ENCODE data around the gene HOXC6. TPM values are rescaled to one million over a fixed set of nuclear protein-coding genes. Genes with fewer than 3 reads are reported as not detected.

Gene HOXC6
- total RNA-seq, 2 experiments from 2014 or later, result not detected

GRCh38 chr12:53992377-53992889 is 35.8 kb upstream of the HOXC6 start:
- Mint-ChIP-seq H3K27me3 (ENCODE audit: low read depth) (peaks cover 92% of the 10 kb centered on the region), H3K9me3 (ENCODE audit: insufficient read depth) (no peaks in the 10 kb centered on the region), H3K36me3 (ENCODE audit: low read depth) (peaks cover 5% of the 10 kb centered on the region), H3K4me3 (no peak overlapping the region), H3K27ac (no peak overlapping the region), H3K4me1 (ENCODE audit: low read depth) (peaks cover 40% of the 10 kb centered on the region)
- ChIA-PET CTCF (interaction anchor here (0.8 to 2.4 kb wide), 6 partner anchors 12 to 224 kb away, joined by 3 to 8 read pairs (median 4); no protein-coding TSS in a partner anchor), POLR2A (interaction anchor here (0.6 kb wide), 1 partner anchor 291 kb away, joined by 3 read pairs; no protein-coding TSS in a partner anchor)
- no peak for DNase-seq
- ATAC-seq, result no peak

GRCh38 chr12:53993162-53994008 is 34.9 kb upstream of the HOXC6 start:
- peak overlapping the region; percentile 28 for H3K4me3 Mint-ChIP-seq
- H3K36me3 Mint-ChIP-seq (ENCODE audit: low read depth), result peaks cover 5% of the 10 kb centered on the region
- CTCF ChIA-PET, result interaction anchor here (0.8 to 0.9 kb wide), 2 partner anchors 198 to 208 kb away, joined by 3 to 4 read pairs; no protein-coding TSS in a partner anchor
- DNase-seq (no peak), ATAC-seq (no peak)
- no peaks in the 10 kb centered on the region for H3K9me3 Mint-ChIP-seq (ENCODE audit: insufficient read depth)
- peaks cover 40% of the 10 kb centered on the region for H3K4me1 Mint-ChIP-seq (ENCODE audit: low read depth)
- POLR2A ChIA-PET, result no interaction called here
- H3K27me3 Mint-ChIP-seq (ENCODE audit: low read depth), result peaks cover 92% of the 10 kb centered on the region
- H3K27ac Mint-ChIP-seq, result no peak overlapping the region

- Mint-ChIP-seq H3K27ac (no peak overlapping the region), H3K9me3 (ENCODE audit: insufficient read depth) (no peaks in the 10 kb centered on the region), H3K4me3 (peak overlapping the region; percentile 10), H3K4me1 (ENCODE audit: low read depth) (peaks cover 36% of the 10 kb centered on the region), H3K27me3 (ENCODE audit: low read depth) (peaks cover 95% of the 10 kb centered on the region), H3K36me3 (ENCODE audit: low read depth) (peaks cover 5% of the 10 kb centered on the region)
- no peak for DNase-seq
- ChIA-PET CTCF (interaction anchor here (0.9 kb wide), 1 partner anchor 207 kb away, joined by 3 read pairs; no protein-coding TSS in a partner anchor), POLR2A (no interaction called here)
- no peak for ATAC-seq
Measured at GRCh38 chr12:53994009-53994263, 34.3 kb upstream of the HOXC6 start.

- Mint-ChIP-seq H3K4me3 (peak overlapping the region; percentile 10), H3K27me3 (ENCODE audit: low read depth) (peaks cover 94% of the 10 kb centered on the region)
Measured at GRCh38 chr12:53994264-53995001, 33.8 kb upstream of the HOXC6 start.

GRCh38 chr12:53995002-53995377 is 33.2 kb upstream of the HOXC6 start:
- ATAC-seq, result no peak
- DNase-seq, result peak; percentile 41
- H3K4me3 Mint-ChIP-seq, result peak overlapping the region; percentile 5
- ChIA-PET CTCF (interaction anchor here (2.0 to 2.1 kb wide), 2 partner anchors 9 to 38 kb away, joined by 6 to 12 read pairs; partner anchors contain the start of genes HOXC10 and HOXC5), POLR2A (no interaction called here)
- H3K36me3 Mint-ChIP-seq (ENCODE audit: low read depth), result peaks cover 5% of the 10 kb centered on the region
- no peak overlapping the region for H3K27ac Mint-ChIP-seq
- H3K27me3 Mint-ChIP-seq (ENCODE audit: low read depth), result peaks cover 94% of the 10 kb centered on the region
- H3K4me1 Mint-ChIP-seq (ENCODE audit: low read depth), result peaks cover 27% of the 10 kb centered on the region
- H3K9me3 Mint-ChIP-seq (ENCODE audit: insufficient read depth), result no peaks in the 10 kb centered on the region

More at GRCh38 chr12:53994264-53995001, 33.8 kb upstream of the HOXC6 start:
- DNase-seq (no peak), ATAC-seq (no peak)
- H3K4me1 Mint-ChIP-seq (ENCODE audit: low read depth), result peaks cover 31% of the 10 kb centered on the region
- H3K27ac Mint-ChIP-seq, result no peak overlapping the region
- CTCF ChIA-PET, result interaction anchor here (2.0 kb wide), 1 partner anchor 9 kb away, joined by 12 read pairs; the partner anchor contains the start of gene HOXC10
- H3K9me3 Mint-ChIP-seq (ENCODE audit: insufficient read depth), result no peaks in the 10 kb centered on the region
- H3K36me3 Mint-ChIP-seq (ENCODE audit: low read depth), result peaks cover 5% of the 10 kb centered on the region
- POLR2A ChIA-PET, result no interaction called here

- Mint-ChIP-seq H3K9me3 (ENCODE audit: insufficient read depth) (no peaks in the 10 kb centered on the region), H3K36me3 (ENCODE audit: low read depth) (peaks cover 5% of the 10 kb centered on the region), H3K4me1 (ENCODE audit: low read depth) (peaks cover 27% of the 10 kb centered on the region), H3K27me3 (ENCODE audit: low read depth) (peaks cover 93% of the 10 kb centered on the region), H3K4me3 (peak overlapping the region; percentile 72), H3K27ac (no peak overlapping the region)
- POLR2A ChIA-PET, result no interaction called here
- peak; percentile 28 for ATAC-seq
- CTCF ChIA-PET, result interaction anchor here (0.8 to 2.1 kb wide), 5 partner anchors 10 to 213 kb away, joined by 3 to 12 read pairs (median 5); partner anchors contain the start of genes HOXC10 and HOXC5
- DNase-seq, result no peak
Measured at GRCh38 chr12:53995378-53996239, 32.6 kb upstream of the HOXC6 start.

- no peak for DNase-seq
- H3K36me3 Mint-ChIP-seq (ENCODE audit: low read depth), result peaks cover 5% of the 10 kb centered on the region
- H3K27me3 Mint-ChIP-seq (ENCODE audit: low read depth), result peaks cover 94% of the 10 kb centered on the region
- ChIA-PET POLR2A (no interaction called here), CTCF (interaction anchor here (0.8 to 2.1 kb wide), 6 partner anchors 10 to 212 kb away, joined by 3 to 12 read pairs (median 4); partner anchors contain the start of genes HOXC10 and HOXC5)
- H3K9me3 Mint-ChIP-seq (ENCODE audit: insufficient read depth), result no peaks in the 10 kb centered on the region
- peak overlapping the region; percentile 72 for H3K4me3 Mint-ChIP-seq
- no peak overlapping the region for H3K27ac Mint-ChIP-seq
- peaks cover 27% of the 10 kb centered on the region for H3K4me1 Mint-ChIP-seq (ENCODE audit: low read depth)
- ATAC-seq, result no peak
Measured at GRCh38 chr12:53996240-53997203, 31.7 kb upstream of the HOXC6 start.

- H3K4me3 Mint-ChIP-seq, result no peak overlapping the region
- no peaks in the 10 kb centered on the region for H3K9me3 Mint-ChIP-seq (ENCODE audit: insufficient read depth)
- H3K4me1 Mint-ChIP-seq (ENCODE audit: low read depth), result peaks cover 27% of the 10 kb centered on the region
- H3K27ac Mint-ChIP-seq, result no peak overlapping the region
- H3K36me3 Mint-ChIP-seq (ENCODE audit: low read depth), result peaks cover 5% of the 10 kb centered on the region
- no peak for ATAC-seq
- ChIA-PET CTCF (interaction anchor here (0.8 to 3.6 kb wide), 6 partner anchors 8 to 195 kb away, joined by 3 to 16 read pairs (median 4); partner anchors contain the start of gene HOXC5), POLR2A (interaction anchor here (1.2 kb wide), 1 partner anchor 19 kb away, joined by 6 read pairs; no protein-coding TSS in a partner anchor)
- DNase-seq, result no peak
- peaks cover 94% of the 10 kb centered on the region for H3K27me3 Mint-ChIP-seq (ENCODE audit: low read depth)
Measured at GRCh38 chr12:53997204-53998109, 30.8 kb upstream of the HOXC6 start.

GRCh38 chr12:53998110-53998899 is 29.9 kb upstream of the HOXC6 start:
- CTCF ChIA-PET, result interaction anchor here (0.8 to 4.5 kb wide), 5 partner anchors 8 to 194 kb away, joined by 3 to 19 read pairs (median 3); partner anchors contain the start of genes HOXC10 and HOXC5
- Mint-ChIP-seq H3K27me3 (ENCODE audit: low read depth) (peaks cover 96% of the 10 kb centered on the region), H3K27ac (no peak overlapping the region), H3K4me3 (no peak overlapping the region), H3K4me1 (ENCODE audit: low read depth) (peaks cover 27% of the 10 kb centered on the region), H3K9me3 (ENCODE audit: insufficient read depth) (no peaks in the 10 kb centered on the region), H3K36me3 (ENCODE audit: low read depth) (peaks cover 5% of the 10 kb centered on the region)
- POLR2A ChIA-PET, result interaction anchor here (1.1 to 1.2 kb wide), 2 partner anchors 10 to 18 kb away, joined by 3 to 6 read pairs; no protein-coding TSS in a partner anchor
- ATAC-seq, result no peak
- no peak for DNase-seq

All from activated CD8-positive, alpha-beta T cell treated with anti-CD3 and anti-CD28 coated beads, Interleukin-2, amount 10 ng/mL, durations not matched to agents 7 days and 5 days (primary cell).